ENCODE measurements around the gene UGT1A1. TPM values are rescaled to one million over a fixed set of nuclear protein-coding genes. Genes with fewer than 3 reads are reported as not detected.

UGT1A1 gene
- total RNA-seq, 1 donor from 2014 or later, result not detected

- Mint-ChIP-seq H3K36me3 (ENCODE audit: low read depth) (no peaks in the 10 kb centered on the region), H3K4me3 (no peak overlapping the region), H3K9me3 (peaks cover 10% of the 10 kb centered on the region), H3K4me1 (no peaks in the 10 kb centered on the region), H3K27ac (no peak overlapping the region), H3K27me3 (peaks cover 22% of the 10 kb centered on the region)
- intact Hi-C loops (cut with micrococcal nuclease), result no loop called here
- POLR2A ChIA-PET, result no interaction called here
- TF ChIP-seq CTCF (IDR thresholded peaks at IDR 0.05), result no peak
- ATAC-seq (ENCODE audit: low read depth) (no peak), DNase-seq (no peak)
- CTCF ChIA-PET, result no interaction called here
Measured at GRCh38 chr2:233772153-233772552, 12.1 kb downstream of the UGT1A1 start.

- POLR2A ChIA-PET, result no interaction called here
- CTCF ChIA-PET, result no interaction called here
- intact Hi-C loops (cut with micrococcal nuclease), result no loop called here
- DNase-seq (no peak), ATAC-seq (ENCODE audit: low read depth) (no peak)
- Mint-ChIP-seq H3K9me3 (peaks cover 12% of the 10 kb centered on the region), H3K36me3 (ENCODE audit: low read depth) (no peaks in the 10 kb centered on the region), H3K4me3 (no peak overlapping the region), H3K27me3 (peaks cover 22% of the 10 kb centered on the region), H3K4me1 (no peaks in the 10 kb centered on the region), H3K27ac (no peak overlapping the region)
- TF ChIP-seq CTCF (IDR thresholded peaks at IDR 0.05), result no peak
Measured at GRCh38 chr2:233772583-233772982, 12.5 kb downstream of the UGT1A1 start.

GRCh38 chr2:233773854-233774253 is 13.8 kb downstream of the UGT1A1 start:
- Mint-ChIP-seq H3K36me3 (ENCODE audit: low read depth) (no peaks in the 10 kb centered on the region), H3K4me3 (no peak overlapping the region), H3K4me1 (no peaks in the 10 kb centered on the region), H3K9me3 (peaks cover 12% of the 10 kb centered on the region), H3K27ac (no peak overlapping the region), H3K27me3 (peaks cover 23% of the 10 kb centered on the region)
- ATAC-seq (ENCODE audit: low read depth), result no peak
- DNase-seq, result no peak
- POLR2A ChIA-PET, result no interaction called here
- CTCF ChIA-PET, result no interaction called here
- intact Hi-C loops (cut with micrococcal nuclease), result no loop called here
- TF ChIP-seq CTCF (IDR thresholded peaks at IDR 0.05), result no peak

GRCh38 chr2:233775414-233775813 is 15.3 kb downstream of the UGT1A1 start:
- POLR2A ChIA-PET, result no interaction called here

GRCh38 chr2:233778030-233778429 is 18.0 kb downstream of the UGT1A1 start, which contains the start of gene MROH2A:
TSS of gene MROH2A (plus strand) at chr2:233778330. CDS start at chr2:233779359, 1,029 bp downstream.
- no peak within 1 kb of the TSS for H3K4me3 Mint-ChIP-seq
- H3K27me3 Mint-ChIP-seq, result peaks cover 27% of the 10 kb centered on the region
- intact Hi-C loops (cut with micrococcal nuclease), result no loop called here
- no peak for DNase-seq
- H3K4me1 Mint-ChIP-seq, result no peaks in the 10 kb centered on the region
- ChIA-PET CTCF (no interaction called here), POLR2A (no interaction called here)
- no peak for ATAC-seq (ENCODE audit: low read depth)
- H3K9me3 Mint-ChIP-seq, result peaks cover 12% of the 10 kb centered on the region
- TF ChIP-seq CTCF (IDR thresholded peaks at IDR 0.05), result no peak
- H3K36me3 Mint-ChIP-seq (ENCODE audit: low read depth), result no peaks in the 10 kb centered on the region
- no peak within 1 kb of the TSS for H3K27ac Mint-ChIP-seq

More at GRCh38 chr2:233775414-233775813, 15.3 kb downstream of the UGT1A1 start:
- ATAC-seq (ENCODE audit: low read depth), result no peak
- no peak for TF ChIP-seq CTCF (IDR thresholded peaks at IDR 0.05)
- H3K36me3 Mint-ChIP-seq (ENCODE audit: low read depth), result no peaks in the 10 kb centered on the region
- H3K9me3 Mint-ChIP-seq, result peaks cover 12% of the 10 kb centered on the region
- no peak overlapping the region for H3K4me3 Mint-ChIP-seq
- CTCF ChIA-PET, result no interaction called here
- no peaks in the 10 kb centered on the region for H3K4me1 Mint-ChIP-seq
- DNase-seq, result no peak
- intact Hi-C loops (cut with micrococcal nuclease), result no loop called here
- H3K27ac Mint-ChIP-seq, result no peak overlapping the region
- H3K27me3 Mint-ChIP-seq, result peaks cover 25% of the 10 kb centered on the region
